Activated T-helper 2 cell treated with anti-CD3 and anti-CD28 coated beads, Interferon-gamma antibody, Interleukin-2, Interleukin-4, amounts not matched to agents 10 μg/mL and 5 μg/mL and 100 μg/mL, durations not matched to agents 14 hours and 24 hours and 36 hours (primary cell): ENCODE measurements around the gene TMED1. TPM values are rescaled to one million over a fixed set of nuclear protein-coding genes. Genes with fewer than 3 reads are reported as not detected.
"Not testable (repeated sequence)": the region's sequence is repeated elsewhere in the genome, so short reads cannot be mapped to it uniquely, and the experiment has no call there.

ENCODE experiments used
- DNase-seq: peaks from one replicate; pipeline ENCODE4 v3.0.0; 2021; ENCODE audit warnings: low spot score
- H3K27ac Mint-ChIP-seq: one replicate; pipeline ENCODE4 v1.8.0; 2021; ENCODE audit warnings: mixed read lengths
- H3K27me3 Mint-ChIP-seq: one replicate; pipeline ENCODE4 v1.8.0; 2021; ENCODE audit warnings: low read depth, mixed read lengths
- H3K36me3 Mint-ChIP-seq: one replicate; pipeline ENCODE4 v1.8.0; 2021; ENCODE audit warnings: low read depth, mixed read lengths
- H3K4me1 Mint-ChIP-seq: one replicate; pipeline ENCODE4 v1.8.0; 2021; ENCODE audit warnings: low read depth, mixed read lengths
- H3K4me3 Mint-ChIP-seq: one replicate; pipeline ENCODE4 v1.8.0; 2021; ENCODE audit warnings: low read depth, mild to moderate bottlenecking, moderate library complexity, mixed read lengths
- H3K9me3 Mint-ChIP-seq: one replicate; pipeline ENCODE4 v1.8.0; 2021; ENCODE audit warnings: mixed read lengths
- intact Hi-C: fragments of 100-400 bp; cut with micrococcal nuclease; formaldehyde crosslinking; loops from one replicate; pipeline ENCODE4 v1.15.1; 2023
- total RNA-seq: library from RNA; stranded (reverse); gene quantifications from 2 replicates; pipeline ENCODE4 v1.2.3, GENCODE V29; 2022

The TMED1 gene
- total RNA-seq, 1 donor from 2014 or later = 16.7 TPM

DNA sequence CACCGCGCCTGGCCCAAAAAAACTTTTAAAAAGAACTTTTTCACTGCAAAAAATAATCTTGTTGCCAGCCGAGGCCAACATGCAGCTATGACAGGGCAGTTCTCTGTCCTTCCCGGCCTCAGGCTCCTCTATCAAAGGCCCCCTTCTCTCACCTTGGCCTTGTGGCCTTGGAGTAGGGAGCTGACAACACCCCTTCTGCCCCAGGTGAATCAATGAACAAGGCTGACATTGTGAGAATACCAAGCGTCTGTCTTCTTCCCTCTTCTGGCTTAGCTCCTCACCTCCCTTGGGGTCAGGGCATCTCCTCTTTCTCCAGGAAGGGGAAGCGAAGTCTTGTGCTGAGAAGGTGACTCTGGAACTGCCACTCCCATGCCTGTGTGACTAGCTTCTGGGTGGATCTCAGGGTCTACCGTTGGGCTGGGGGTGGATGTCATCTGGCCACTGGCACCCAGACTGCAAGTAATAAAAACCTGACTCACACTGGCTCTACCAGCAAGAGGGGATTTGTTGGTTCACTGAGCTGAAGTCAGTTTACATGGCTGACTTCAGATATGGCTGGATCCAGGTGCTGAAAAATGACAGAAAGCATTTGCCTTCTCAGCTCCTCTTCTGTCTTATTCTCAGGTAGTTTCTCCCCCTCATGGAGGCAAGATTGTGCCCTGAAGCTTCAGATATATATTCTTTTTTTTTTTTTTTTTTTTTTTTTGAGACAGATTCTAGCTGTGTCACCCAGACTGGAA is 18.5 kb upstream of the TMED1 start:
- Mint-ChIP-seq H3K27ac (no peak overlapping the region), H3K9me3 (no peaks in the 10 kb centered on the region), H3K4me1 (no peaks in the 10 kb centered on the region), H3K36me3 (no peaks in the 10 kb centered on the region), H3K4me3 (no peak overlapping the region), H3K27me3 (no peaks in the 10 kb centered on the region)
- intact Hi-C loops = no loop called here
- DNase-seq = no peak

DNA sequence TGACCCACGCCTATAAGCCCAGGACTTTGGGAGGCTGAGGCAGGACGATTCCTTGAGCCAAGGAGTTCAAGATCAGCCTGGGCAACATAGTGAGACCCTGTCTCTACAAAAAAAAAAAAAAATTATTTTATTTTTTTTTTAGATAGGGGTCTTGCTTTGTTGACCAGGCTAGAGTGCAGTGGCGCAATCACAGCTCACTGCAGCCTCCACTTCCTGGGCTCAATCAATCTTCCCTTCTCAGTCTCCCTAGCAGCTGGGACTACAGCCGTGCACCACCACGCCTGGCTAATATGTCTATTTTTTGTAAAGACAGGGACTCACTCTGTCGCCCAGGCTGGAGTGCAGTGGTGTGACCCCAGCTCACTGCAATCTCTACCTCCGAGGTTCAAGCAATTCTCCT is 16.9 kb upstream of the TMED1 start:
- Mint-ChIP-seq H3K27ac (no peak overlapping the region), H3K9me3 (no peaks in the 10 kb centered on the region), H3K4me1 (no peaks in the 10 kb centered on the region), H3K36me3 (no peaks in the 10 kb centered on the region), H3K4me3 (no peak overlapping the region), H3K27me3 (no peaks in the 10 kb centered on the region)
- intact Hi-C loops = no loop called here
- no peak for DNase-seq

DNA sequence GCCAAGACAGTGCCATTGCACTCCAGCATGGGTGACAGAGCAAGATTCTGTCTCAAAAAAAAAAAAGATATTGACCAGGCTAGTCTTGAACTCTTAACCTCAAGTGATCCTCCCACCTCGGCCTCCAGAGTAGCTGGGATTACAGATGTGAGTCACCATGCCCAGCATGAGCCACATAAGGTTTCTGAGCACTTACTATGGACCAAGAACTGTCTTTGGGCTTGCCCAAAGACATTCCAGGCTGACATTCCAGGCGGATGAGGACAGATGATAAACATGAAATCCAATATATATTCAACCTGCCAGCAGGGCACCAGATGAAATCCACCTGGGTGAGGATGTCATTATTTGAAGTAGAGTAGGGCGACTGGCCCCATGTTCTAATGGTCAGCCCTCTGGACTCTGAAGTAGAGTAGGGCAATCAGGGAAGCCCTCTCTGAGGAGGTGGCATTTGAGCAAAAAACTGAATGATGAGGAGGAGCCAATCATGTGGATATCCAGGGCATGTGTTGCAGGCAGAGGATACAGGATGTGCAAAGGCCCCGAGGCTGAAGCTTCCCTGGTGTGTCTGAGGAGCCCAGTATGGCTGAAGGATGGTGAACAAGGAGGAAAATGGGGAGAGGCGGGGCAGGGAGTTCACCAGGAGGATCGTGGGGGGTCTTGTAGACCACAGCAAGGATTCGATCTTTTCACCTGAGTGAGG is 16.2 kb upstream of the TMED1 start:
- Mint-ChIP-seq H3K4me1 (no peaks in the 10 kb centered on the region), H3K36me3 (no peaks in the 10 kb centered on the region), H3K9me3 (no peaks in the 10 kb centered on the region), H3K27ac (no peak overlapping the region), H3K27me3 (no peaks in the 10 kb centered on the region), H3K4me3 (no peak overlapping the region)
- DNase-seq = no peak
- intact Hi-C loops = no loop called here

DNA sequence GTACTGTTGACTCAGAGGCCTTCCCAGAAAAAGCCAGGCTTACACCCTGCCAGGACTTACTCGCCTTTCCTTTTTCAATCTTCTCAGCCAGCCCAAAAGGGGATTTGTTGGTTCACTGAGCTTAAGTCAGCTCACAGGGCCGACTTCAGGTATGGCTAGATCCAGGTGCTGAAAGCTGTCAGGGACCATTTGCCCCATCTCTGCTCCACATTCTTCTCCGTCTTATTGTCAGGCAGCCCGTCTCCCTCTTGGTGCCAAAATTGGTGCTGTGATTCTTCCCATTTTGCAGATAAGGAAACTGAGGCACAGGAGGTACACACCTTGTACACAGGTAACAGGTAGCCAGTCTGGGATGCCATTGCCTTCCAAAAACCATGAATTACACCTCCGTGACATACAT is 14.6 kb upstream of the TMED1 start:
- Mint-ChIP-seq H3K27me3 (no peaks in the 10 kb centered on the region), H3K27ac (no peak overlapping the region), H3K4me1 (no peaks in the 10 kb centered on the region), H3K4me3 (no peak overlapping the region), H3K36me3 (peaks cover 4% of the 10 kb centered on the region), H3K9me3 (peaks cover 8% of the 10 kb centered on the region)
- intact Hi-C loops = no loop called here
- no peak for DNase-seq

GRCh38 chr19:10848230-10848856 is 12.3 kb upstream of the TMED1 start, which contains the start of gene C19orf38:
Gene C19orf38, plus strand, starts transcription at chr19:10848415. Its CDS starts 94 bp downstream, at chr19:10848509.
- Mint-ChIP-seq H3K36me3 (peaks cover 4% of the 10 kb centered on the region), H3K9me3 (peaks cover 8% of the 10 kb centered on the region), H3K4me3 (peak within 1 kb of the TSS; percentile 70), H3K4me1 (no peaks in the 10 kb centered on the region), H3K27ac (peak within 1 kb of the TSS; percentile 51), H3K27me3 (no peaks in the 10 kb centered on the region)
- intact Hi-C loops = no loop called here
- DNase-seq = no peak

GRCh38 chr19:10846500-10847202 is 10.6 kb upstream of the TMED1 start:
- no peaks in the 10 kb centered on the region for H3K27me3 Mint-ChIP-seq

DNA sequence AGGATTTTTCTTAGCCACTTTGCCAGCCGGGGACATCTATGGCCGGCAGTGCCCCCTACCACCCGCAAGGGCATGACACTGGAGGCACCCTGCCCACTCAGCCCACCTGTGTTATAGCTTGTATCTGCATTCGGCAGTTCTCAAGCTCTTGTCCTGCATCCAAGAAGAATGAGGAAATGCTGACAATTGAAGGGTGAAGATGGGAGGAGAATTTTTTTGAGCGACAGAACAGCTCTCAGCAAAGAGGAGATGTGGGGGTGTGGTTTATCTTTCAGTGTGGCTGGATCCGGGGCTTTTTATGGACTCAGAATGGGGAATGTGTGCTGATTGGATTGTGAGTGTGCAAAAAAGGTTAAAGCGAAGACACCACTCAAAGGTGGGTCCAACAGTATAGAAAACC is 6.8 kb upstream of the TMED1 start:
- no peak for DNase-seq
- intact Hi-C loops = no loop called here
- H3K27ac Mint-ChIP-seq = no peak overlapping the region
- H3K27me3 Mint-ChIP-seq = no peaks in the 10 kb centered on the region
- peaks cover 11% of the 10 kb centered on the region for H3K9me3 Mint-ChIP-seq
- no peak overlapping the region for H3K4me3 Mint-ChIP-seq
- peaks cover 4% of the 10 kb centered on the region for H3K36me3 Mint-ChIP-seq
- no peaks in the 10 kb centered on the region for H3K4me1 Mint-ChIP-seq

More at GRCh38 chr19:10846500-10847202, 10.6 kb upstream of the TMED1 start:
- Mint-ChIP-seq H3K4me1 (no peaks in the 10 kb centered on the region), H3K27ac (no peak overlapping the region), H3K9me3 (peaks cover 8% of the 10 kb centered on the region), H3K4me3 (no peak overlapping the region), H3K36me3 (peaks cover 4% of the 10 kb centered on the region)
- intact Hi-C loops = no loop called here
- no peak for DNase-seq

- Mint-ChIP-seq H3K27me3 (no peaks in the 10 kb centered on the region), H3K9me3 (peaks cover 10% of the 10 kb centered on the region), H3K4me3 (no peak overlapping the region), H3K36me3 (peaks cover 12% of the 10 kb centered on the region), H3K4me1 (peaks cover 10% of the 10 kb centered on the region), H3K27ac (no peak overlapping the region)
- no peak for DNase-seq
- intact Hi-C loops = loop anchor here (5.0 kb wide), 1 partner anchor 187 kb away; the partner anchor contains the start of gene ILF3
Observed at GRCh38 chr19:10839114-10840050, 3.4 kb upstream of the TMED1 start.

- H3K36me3 Mint-ChIP-seq = peaks cover 15% of the 10 kb centered on the region
- no peak overlapping the region for H3K27ac Mint-ChIP-seq
- no peaks in the 10 kb centered on the region for H3K27me3 Mint-ChIP-seq
- H3K4me3 Mint-ChIP-seq = no peak overlapping the region
- no peak for DNase-seq
- H3K9me3 Mint-ChIP-seq = peaks cover 10% of the 10 kb centered on the region
- peaks cover 10% of the 10 kb centered on the region for H3K4me1 Mint-ChIP-seq
- intact Hi-C loops = loop anchor here (5.0 kb wide), 1 partner anchor 186 kb away; the partner anchor contains the start of gene ILF3
Observed at GRCh38 chr19:10838377-10838776, 2.4 kb upstream of the TMED1 start.

- not testable (repeated sequence) for H3K4me3 Mint-ChIP-seq, H3K27me3 Mint-ChIP-seq, H3K9me3 Mint-ChIP-seq, H3K27ac Mint-ChIP-seq, DNase-seq, H3K4me1 Mint-ChIP-seq
- intact Hi-C loops = loop anchor here (5.0 kb wide), 1 partner anchor 185 kb away; the partner anchor contains the start of gene ILF3
- H3K36me3 Mint-ChIP-seq = peaks cover 19% of the 10 kb centered on the region
Observed at GRCh38 chr19:10837649-10838048, 1.6 kb upstream of the TMED1 start.

DNA sequence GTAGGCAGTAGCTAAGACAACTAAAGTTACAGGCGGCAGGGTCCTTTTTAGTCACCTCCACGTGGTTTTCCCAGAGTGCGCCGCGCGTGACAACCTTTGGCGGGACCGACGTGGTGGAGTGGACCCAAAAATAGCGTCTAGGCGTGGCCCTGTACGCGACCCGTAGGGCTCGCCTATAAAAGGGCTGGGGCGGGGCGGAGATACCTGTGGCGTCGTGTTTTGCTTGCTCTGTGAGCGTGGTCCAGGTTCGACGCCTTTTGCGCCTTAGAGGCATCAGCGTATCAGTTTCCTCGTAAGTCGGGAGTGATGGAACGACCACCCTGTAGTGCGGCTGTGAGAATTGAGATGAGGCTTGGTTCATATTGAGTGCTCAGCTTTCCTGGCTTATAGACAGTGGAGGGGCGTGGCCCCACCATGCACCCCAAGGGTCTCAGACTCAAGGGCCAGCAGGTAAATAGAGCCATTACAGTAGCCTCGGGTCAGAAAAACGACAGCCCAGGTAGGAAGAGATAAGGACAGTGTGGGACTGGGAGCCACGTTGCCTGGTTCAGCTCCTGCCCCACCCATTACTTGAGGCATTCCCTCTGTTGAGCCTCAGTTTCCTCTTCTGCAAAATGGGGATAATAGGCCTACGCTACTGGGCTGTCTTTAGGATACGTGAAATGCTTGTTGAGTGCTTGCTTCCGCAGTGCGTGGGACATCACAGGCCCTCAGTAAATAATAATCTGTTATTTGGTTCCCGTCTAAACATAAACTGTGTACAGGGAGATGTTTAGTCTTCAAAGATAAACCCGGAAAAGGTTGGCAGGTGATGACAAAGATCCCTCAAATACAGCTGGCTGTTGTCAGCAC is 693 bp upstream of the TMED1 start:
- H3K4me3 Mint-ChIP-seq = peak overlapping the region; percentile 92
- peaks cover 10% of the 10 kb centered on the region for H3K4me1 Mint-ChIP-seq
- peak; percentile 80 for DNase-seq
- peaks cover 24% of the 10 kb centered on the region for H3K36me3 Mint-ChIP-seq
- H3K9me3 Mint-ChIP-seq = peaks cover 10% of the 10 kb centered on the region
- H3K27ac Mint-ChIP-seq = peak overlapping the region; percentile 99
- intact Hi-C loops = loop anchor here (1.0 to 5.0 kb wide), 4 partner anchors 35 to 184 kb away; partner anchors contain the start of genes CARM1 and ILF3
- H3K27me3 Mint-ChIP-seq = no peaks in the 10 kb centered on the region
